Hematopoietic multipotent progenitor cell treated with erythropoietin and hydrocortisone succinate and interleukin-3 and kit ligand, for 15 days (in vitro differentiated cells): ENCODE measurements around the gene NBPF9.
"Not testable (repeated sequence)": the region's sequence is repeated elsewhere in the genome, so short reads cannot be mapped to it uniquely, and the experiment has no call there.

Experiments
- DNase-seq: peaks from one replicate; pipeline ENCODE4 v3.0.0-alpha.2; 2015; ENCODE audit warnings: low spot score

NBPF9 gene

GRCh38 chr1:149012599-149012998 is 90.8 kb downstream of the NBPF9 start:
- not testable (repeated sequence) for DNase-seq

GRCh38 chr1:149009761-149010160 is 93.6 kb downstream of the NBPF9 start:
- not testable (repeated sequence) for DNase-seq

- DNase-seq, result not testable (repeated sequence)
Measured at GRCh38 chr1:149008769-149009168, 94.6 kb downstream of the NBPF9 start.

GRCh38 chr1:149008326-149008725 is 95.0 kb downstream of the NBPF9 start:
- not testable (repeated sequence) for DNase-seq
